ENCODE data around the gene AEBP1.

AEBP1 gene

GRCh38 chr7:44158096-44158872 is 54.1 kb downstream of the AEBP1 start:
- no peak for DNase-seq

- DNase-seq = no peak
Observed at GRCh38 chr7:44158873-44159631, 54.9 kb downstream of the AEBP1 start.

GRCh38 chr7:44159824-44160630 is 55.9 kb downstream of the AEBP1 start:
- DNase-seq = no peak

- DNase-seq = no peak
Observed at GRCh38 chr7:44161371-44161770, 57.2 kb downstream of the AEBP1 start.

- DNase-seq = no peak
Observed at GRCh38 chr7:44162179-44162578, 58.0 kb downstream of the AEBP1 start.

GRCh38 chr7:44162785-44163395 is 58.7 kb downstream of the AEBP1 start:
- DNase-seq = no peak

GRCh38 chr7:44163591-44163990 is 59.4 kb downstream of the AEBP1 start:
- DNase-seq = no peak

Measured in NCI-H2081 (cell line).